ENCODE measurements around the gene SPATA3. TPM values are rescaled to one million over a fixed set of nuclear protein-coding genes. Genes with fewer than 3 reads are reported as not detected.

Gene SPATA3
- total and polyA plus RNA-seq, 4 donors = not detected

DNA sequence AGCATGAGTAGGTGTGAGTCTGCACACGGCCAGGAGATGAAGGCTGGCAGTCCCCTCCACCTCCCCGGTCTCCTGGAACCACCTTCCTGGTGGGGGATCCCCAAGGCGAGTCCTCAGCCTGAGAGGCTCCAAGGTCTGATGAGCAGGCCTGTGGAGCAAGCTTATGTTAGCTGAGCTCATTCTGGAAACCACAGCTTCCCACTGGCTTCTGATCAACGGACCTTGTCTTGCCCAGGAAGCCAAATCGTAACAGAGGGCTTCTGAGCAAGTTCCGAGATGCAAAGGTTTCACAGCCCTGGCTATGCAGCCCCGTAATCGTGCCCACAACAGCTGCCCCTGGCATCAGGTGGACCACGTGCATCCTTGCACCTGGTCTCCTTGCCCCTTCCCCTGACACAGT lies 42.1 kb upstream of the SPATA3 start:
- Histone ChIP-seq H3K36me3 (ENCODE audit: control insufficient read depth in 1 of 2, insufficient read depth in 2 of 2, low read length in 1 of 2) (no peaks in the 10 kb centered on the region), H3K9me3 (ENCODE audit: control insufficient read depth, low read length) (no peaks in the 10 kb centered on the region), H3K27me3 (ENCODE audit: control insufficient read depth in 1 of 2, insufficient read depth in 2 of 2, low read length in 1 of 2) (no peaks in the 10 kb centered on the region), H3K27ac (ENCODE audit: low read depth in 1 of 2, low read length in 2 of 2) (no peak overlapping the region), H3K4me1 (ENCODE audit: control insufficient read depth in 1 of 2, insufficient read depth in 2 of 2, low read length in 2 of 2) (no peaks in the 10 kb centered on the region), H3K4me3 (ENCODE audit: low read length in 2 of 2) (no peak overlapping the region)
- WGBS, 2 donors = 84 to 90% methylated on average over 9 of the region's 9 CpGs
- intact Hi-C loops (cut with DNase I) = no loop called here
- DNase-seq = no peak
- ATAC-seq (ENCODE audit: low FRiP score) = no peak

- DNase-seq = no peak
- Histone ChIP-seq H3K9me3 (ENCODE audit: control insufficient read depth, low read length) (no peaks in the 10 kb centered on the region), H3K27me3 (ENCODE audit: control insufficient read depth in 1 of 2, insufficient read depth in 2 of 2, low read length in 1 of 2) (no peaks in the 10 kb centered on the region), H3K36me3 (ENCODE audit: control insufficient read depth in 1 of 2, insufficient read depth in 2 of 2, low read length in 1 of 2) (no peaks in the 10 kb centered on the region), H3K27ac (ENCODE audit: low read depth in 1 of 2, low read length in 2 of 2) (no peak overlapping the region), H3K4me3 (ENCODE audit: low read length in 2 of 2) (no peak overlapping the region), H3K4me1 (ENCODE audit: control insufficient read depth in 1 of 2, insufficient read depth in 2 of 2, low read length in 2 of 2) (no peaks in the 10 kb centered on the region)
- intact Hi-C loops (cut with DNase I) = no loop called here
- no peak for ATAC-seq (ENCODE audit: low FRiP score)
Measured at GRCh38 chr2:230954746-230955145, 41.2 kb upstream of the SPATA3 start.

DNA sequence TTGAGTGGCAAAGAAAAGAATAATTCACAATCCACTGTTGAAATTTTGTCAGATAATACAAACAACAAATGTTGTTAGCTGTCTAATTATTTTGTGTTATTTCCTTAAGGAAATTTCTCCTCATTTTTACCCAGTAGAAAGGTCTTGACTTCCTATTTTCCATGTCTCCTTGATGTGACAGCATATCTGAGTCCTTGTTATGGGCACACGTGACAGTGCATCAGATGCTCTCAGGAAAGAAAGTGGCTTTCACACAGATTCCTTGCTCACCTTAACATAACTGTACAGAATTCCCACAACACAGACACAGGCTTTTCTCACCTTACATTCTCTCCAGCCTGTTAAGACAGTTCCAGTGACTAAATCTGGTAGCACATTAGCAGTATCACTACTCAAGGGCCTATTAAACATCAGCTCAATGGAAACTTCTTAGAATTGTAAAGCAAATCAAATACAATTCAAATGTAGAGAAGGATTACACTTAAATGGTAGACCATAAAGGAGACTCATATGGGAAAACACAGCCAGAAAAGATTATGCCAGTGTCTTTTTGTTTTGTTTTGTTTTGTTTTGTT lies 40.7 kb upstream of the SPATA3 start:
- H3K9me3 ChIP-seq (ENCODE audit: control insufficient read depth, low read length) = no peaks in the 10 kb centered on the region
- 87 to 97% methylated on average over 1 of the region's 1 CpG for WGBS, 2 donors
- no peaks in the 10 kb centered on the region for H3K27me3 ChIP-seq (ENCODE audit: control insufficient read depth in 1 of 2, insufficient read depth in 2 of 2, low read length in 1 of 2)
- intact Hi-C loops (cut with DNase I) = no loop called here
- ATAC-seq (ENCODE audit: low FRiP score) = no peak
- no peak overlapping the region for H3K4me3 ChIP-seq (ENCODE audit: low read length in 2 of 2)
- H3K4me1 ChIP-seq (ENCODE audit: control insufficient read depth in 1 of 2, insufficient read depth in 2 of 2, low read length in 2 of 2) = no peaks in the 10 kb centered on the region
- DNase-seq = no peak
- H3K36me3 ChIP-seq (ENCODE audit: control insufficient read depth in 1 of 2, insufficient read depth in 2 of 2, low read length in 1 of 2) = no peaks in the 10 kb centered on the region
- no peak overlapping the region for H3K27ac ChIP-seq (ENCODE audit: low read depth in 1 of 2, low read length in 2 of 2)

DNA sequence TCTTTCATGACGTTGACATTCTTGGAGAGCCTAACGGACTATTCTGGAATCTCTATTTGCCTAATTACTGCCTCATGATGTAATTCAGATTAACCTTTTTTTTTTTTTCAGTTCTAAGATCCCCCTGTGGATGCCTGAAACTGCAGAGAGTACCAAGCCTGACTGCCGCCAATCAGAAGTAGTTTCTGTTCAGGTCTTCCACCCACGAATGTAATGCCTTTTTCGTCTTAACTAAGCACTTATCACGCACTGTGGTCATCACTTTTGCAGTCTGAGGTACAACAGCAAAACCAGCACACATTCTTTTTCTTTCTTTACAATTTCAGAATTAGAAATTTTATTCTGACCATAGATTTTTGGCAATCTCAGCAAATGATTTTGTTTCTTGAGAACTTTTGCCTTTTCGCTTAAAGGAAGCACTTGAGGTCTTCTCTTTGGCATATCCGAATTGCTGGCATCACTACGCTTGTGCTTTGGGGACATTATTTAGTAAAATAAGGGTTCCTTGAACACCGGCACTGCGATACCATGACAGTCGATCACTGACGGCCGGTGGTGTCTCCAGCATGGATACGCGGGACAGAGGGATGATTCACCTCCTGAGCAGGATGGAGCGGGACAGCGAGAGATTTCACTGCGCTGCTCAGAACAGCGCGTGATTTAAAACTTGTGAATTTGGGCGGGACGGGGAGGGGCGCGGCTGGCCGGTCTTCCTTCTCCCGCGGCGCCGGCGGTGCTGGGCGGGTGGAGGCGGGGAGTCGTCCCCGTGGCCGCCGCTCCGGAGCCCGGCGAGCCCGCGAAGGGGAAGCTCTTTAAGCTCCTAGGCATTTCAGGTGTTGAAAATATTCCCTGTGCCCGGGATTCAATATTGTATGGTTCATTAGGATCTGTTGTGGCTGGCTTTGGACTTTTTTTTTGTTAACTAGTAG lies 38.8 kb upstream of the SPATA3 start:
- ATAC-seq (ENCODE audit: low FRiP score) (peak; percentile 63), DNase-seq (peak; percentile 61 to 84)
- Histone ChIP-seq H3K27ac (ENCODE audit: low read depth in 1 of 2, low read length in 2 of 2) (no peak overlapping the region), H3K4me1 (ENCODE audit: control insufficient read depth in 1 of 2, insufficient read depth in 2 of 2, low read length in 2 of 2) (peaks cover 0 to 2% of the 10 kb centered on the region in 2 donors), H3K9me3 (ENCODE audit: control insufficient read depth, low read length) (peaks cover 3% of the 10 kb centered on the region), H3K36me3 (ENCODE audit: control insufficient read depth in 1 of 2, insufficient read depth in 2 of 2, low read length in 1 of 2) (no peaks in the 10 kb centered on the region), H3K27me3 (ENCODE audit: control insufficient read depth in 1 of 2, insufficient read depth in 2 of 2, low read length in 1 of 2) (no peaks in the 10 kb centered on the region), H3K4me3 (ENCODE audit: low read length in 2 of 2) (peak overlapping the region in 1 of 2 donors; percentile 41)
- WGBS, 2 donors = 11 to 12% methylated on average over 36 to 43 of the region's 43 CpGs
- intact Hi-C loops (cut with DNase I) = no loop called here

DNA sequence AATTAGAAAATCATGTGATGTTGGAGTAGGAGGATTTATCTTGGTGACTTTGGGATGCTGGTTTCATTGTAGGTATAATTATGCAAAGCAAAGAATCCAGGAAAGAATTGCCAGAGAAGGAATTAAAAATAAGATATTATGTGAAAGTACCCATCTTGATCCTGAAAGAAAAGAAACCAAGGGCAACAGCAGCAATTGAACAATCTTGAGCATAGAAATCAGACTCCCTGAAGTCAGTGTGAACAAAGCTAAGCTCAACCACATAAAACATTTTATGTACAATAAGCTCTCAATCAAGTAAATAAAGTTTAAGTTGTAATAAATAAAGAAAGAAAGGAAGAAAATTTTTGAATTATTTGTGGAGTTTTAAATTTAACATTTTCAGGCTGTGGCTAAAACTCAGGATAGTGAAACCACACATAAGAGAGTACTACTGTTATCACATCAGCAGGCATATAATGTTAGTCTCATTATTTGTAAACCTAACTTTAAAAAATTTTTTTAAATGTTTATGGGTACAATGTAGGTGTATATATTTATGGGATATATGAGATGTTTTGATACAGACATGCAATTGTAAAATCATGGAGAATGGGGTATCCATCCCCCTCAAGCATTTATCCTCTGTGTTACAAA lies 38.0 kb upstream of the SPATA3 start:
- DNase-seq = no peak
- Histone ChIP-seq H3K9me3 (ENCODE audit: control insufficient read depth, low read length) (peaks cover 3% of the 10 kb centered on the region), H3K4me1 (ENCODE audit: control insufficient read depth in 1 of 2, insufficient read depth in 2 of 2, low read length in 2 of 2) (peaks cover 0 to 2% of the 10 kb centered on the region in 2 donors), H3K27me3 (ENCODE audit: control insufficient read depth in 1 of 2, insufficient read depth in 2 of 2, low read length in 1 of 2) (no peaks in the 10 kb centered on the region), H3K36me3 (ENCODE audit: control insufficient read depth in 1 of 2, insufficient read depth in 2 of 2, low read length in 1 of 2) (no peaks in the 10 kb centered on the region), H3K27ac (ENCODE audit: low read depth in 1 of 2, low read length in 2 of 2) (no peak overlapping the region), H3K4me3 (ENCODE audit: low read length in 2 of 2) (peak overlapping the region in 1 of 2 donors; percentile 41)
- intact Hi-C loops (cut with DNase I) = no loop called here
- ATAC-seq (ENCODE audit: low FRiP score) = no peak

GRCh38 chr2:230958820-230959756 lies 36.8 kb upstream of the SPATA3 start:
- DNase-seq (no peak), ATAC-seq (ENCODE audit: low FRiP score) (no peak)
- H3K27me3 ChIP-seq (ENCODE audit: control insufficient read depth in 1 of 2, insufficient read depth in 2 of 2, low read length in 1 of 2) = no peaks in the 10 kb centered on the region
- H3K9me3 ChIP-seq (ENCODE audit: control insufficient read depth, low read length) = peaks cover 3% of the 10 kb centered on the region
- H3K4me1 ChIP-seq (ENCODE audit: control insufficient read depth in 1 of 2, insufficient read depth in 2 of 2, low read length in 2 of 2) = peaks cover 0 to 2% of the 10 kb centered on the region in 2 donors
- WGBS, 2 donors = 86 to 87% methylated on average over 8 of the region's 8 CpGs
- intact Hi-C loops (cut with DNase I) = no loop called here
- no peaks in the 10 kb centered on the region for H3K36me3 ChIP-seq (ENCODE audit: control insufficient read depth in 1 of 2, insufficient read depth in 2 of 2, low read length in 1 of 2)
- H3K27ac ChIP-seq (ENCODE audit: low read depth in 1 of 2, low read length in 2 of 2) = no peak overlapping the region
- H3K4me3 ChIP-seq (ENCODE audit: low read length in 2 of 2) = no peak overlapping the region

DNA sequence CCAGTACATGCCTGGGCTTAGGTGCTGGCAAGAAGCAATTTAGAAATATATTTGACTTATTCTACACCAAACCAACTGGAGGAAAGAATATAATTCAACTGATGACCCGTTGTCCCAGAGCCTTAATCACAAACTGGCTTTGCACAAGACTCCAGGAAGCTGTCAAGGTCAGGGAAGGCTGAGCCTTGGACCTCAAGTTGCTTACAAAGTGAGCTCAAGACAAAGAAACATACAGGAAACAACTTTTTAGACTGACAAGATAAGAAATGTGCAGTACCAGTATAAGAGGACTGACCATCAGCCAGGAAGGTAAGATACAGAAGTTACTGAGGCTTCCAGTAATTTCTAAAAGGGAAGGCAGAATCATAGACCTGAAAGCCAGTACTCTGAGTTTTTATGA lies 35.9 kb upstream of the SPATA3 start:
- H3K36me3 ChIP-seq (ENCODE audit: control insufficient read depth in 1 of 2, insufficient read depth in 2 of 2, low read length in 1 of 2) = no peaks in the 10 kb centered on the region
- peaks cover 3% of the 10 kb centered on the region for H3K9me3 ChIP-seq (ENCODE audit: control insufficient read depth, low read length)
- no peak overlapping the region for H3K27ac ChIP-seq (ENCODE audit: low read depth in 1 of 2, low read length in 2 of 2)
- ATAC-seq (ENCODE audit: low FRiP score) (no peak), DNase-seq (no peak)
- 85 to 86% methylated on average over 1 of the region's 1 CpG for WGBS, 2 donors
- peaks cover 0 to 2% of the 10 kb centered on the region in 2 donors for H3K4me1 ChIP-seq (ENCODE audit: control insufficient read depth in 1 of 2, insufficient read depth in 2 of 2, low read length in 2 of 2)
- no peak overlapping the region for H3K4me3 ChIP-seq (ENCODE audit: low read length in 2 of 2)
- intact Hi-C loops (cut with DNase I) = no loop called here
- no peaks in the 10 kb centered on the region for H3K27me3 ChIP-seq (ENCODE audit: control insufficient read depth in 1 of 2, insufficient read depth in 2 of 2, low read length in 1 of 2)

- Histone ChIP-seq H3K27ac (ENCODE audit: low read depth in 1 of 2, low read length in 2 of 2) (no peak overlapping the region), H3K4me1 (ENCODE audit: control insufficient read depth in 1 of 2, insufficient read depth in 2 of 2, low read length in 2 of 2) (peaks cover 0 to 2% of the 10 kb centered on the region in 2 donors), H3K9me3 (ENCODE audit: control insufficient read depth, low read length) (peaks cover 3% of the 10 kb centered on the region), H3K36me3 (ENCODE audit: control insufficient read depth in 1 of 2, insufficient read depth in 2 of 2, low read length in 1 of 2) (no peaks in the 10 kb centered on the region), H3K27me3 (ENCODE audit: control insufficient read depth in 1 of 2, insufficient read depth in 2 of 2, low read length in 1 of 2) (no peaks in the 10 kb centered on the region), H3K4me3 (ENCODE audit: low read length in 2 of 2) (no peak overlapping the region)
- 73 to 88% methylated on average over 3 of the region's 3 CpGs for WGBS, 2 donors
- DNase-seq = no peak
- ATAC-seq (ENCODE audit: low FRiP score) = no peak
- intact Hi-C loops (cut with DNase I) = no loop called here
Measured at GRCh38 chr2:230961091-230961491, 34.8 kb upstream of the SPATA3 start.

Measured in aorta (tissue), 5 donors.